IPS-NIHi7 (cell line): ENCODE data around the gene TRIM37.

Source experiments
- DNase-seq: peaks from one replicate; pipeline ENCODE4 v3.0.0; 2012; ENCODE audit warnings: mixed read lengths; ENCODE audit errors: extremely low spot score

The TRIM37 gene

DNA sequence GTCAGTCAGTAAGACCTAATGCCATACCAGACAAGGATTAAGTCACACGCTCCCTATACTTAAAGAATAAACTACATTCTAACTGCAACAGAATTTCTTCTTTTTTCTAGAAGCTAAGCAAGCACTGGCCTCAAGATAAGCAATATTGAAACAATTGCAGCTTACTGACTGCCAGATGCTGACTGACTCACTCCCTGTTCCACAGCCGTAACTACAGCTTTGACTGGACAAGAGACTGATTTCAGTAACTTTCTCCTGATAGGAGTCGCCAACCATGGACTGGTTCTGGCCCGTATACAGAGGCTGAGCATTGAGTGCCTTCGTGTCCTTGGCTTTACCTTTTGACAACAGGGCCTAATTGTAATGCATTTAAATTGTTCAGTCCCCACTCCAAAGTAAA, 67.9 kb downstream of the TRIM37 start:
- DNase-seq: no peak

DNA sequence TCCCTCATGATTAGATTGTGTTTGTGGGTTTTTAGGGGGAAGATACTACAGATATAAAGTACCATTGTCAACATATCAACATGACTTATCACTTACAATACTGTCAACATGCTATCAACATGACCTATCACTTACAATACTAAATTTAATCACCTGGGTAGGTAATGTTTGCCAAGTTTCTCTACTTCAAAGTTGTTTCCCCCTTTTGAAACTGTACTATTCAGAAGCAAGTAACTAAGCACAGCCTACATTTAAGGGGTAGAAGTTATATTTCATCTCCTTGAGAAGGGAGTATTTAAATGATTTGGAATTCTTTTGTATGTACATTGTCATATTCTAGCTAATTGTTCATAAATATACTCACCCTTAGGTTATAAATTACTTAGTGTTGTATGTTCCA, 68.7 kb downstream of the TRIM37 start:
- no peak for DNase-seq

DNA sequence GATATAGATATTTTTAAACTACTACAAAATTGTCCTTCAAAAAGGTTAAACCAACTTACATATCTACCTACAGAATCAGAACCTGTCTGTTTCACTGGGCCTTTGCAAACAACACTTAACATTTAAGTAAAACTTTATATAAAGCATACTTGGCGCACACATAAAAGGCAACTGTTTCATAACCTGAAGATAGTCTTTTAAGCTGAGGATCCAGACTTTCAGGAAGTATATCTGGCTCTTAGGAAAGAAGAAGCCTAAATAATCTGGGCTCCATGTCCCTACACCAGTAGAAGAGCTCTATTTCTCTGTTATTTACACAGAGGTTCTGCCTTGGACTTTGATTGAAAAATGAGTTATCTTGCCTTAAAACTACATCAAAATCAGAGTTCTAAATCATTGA, 75.9 kb downstream of the TRIM37 start:
- DNase-seq: no peak

DNA sequence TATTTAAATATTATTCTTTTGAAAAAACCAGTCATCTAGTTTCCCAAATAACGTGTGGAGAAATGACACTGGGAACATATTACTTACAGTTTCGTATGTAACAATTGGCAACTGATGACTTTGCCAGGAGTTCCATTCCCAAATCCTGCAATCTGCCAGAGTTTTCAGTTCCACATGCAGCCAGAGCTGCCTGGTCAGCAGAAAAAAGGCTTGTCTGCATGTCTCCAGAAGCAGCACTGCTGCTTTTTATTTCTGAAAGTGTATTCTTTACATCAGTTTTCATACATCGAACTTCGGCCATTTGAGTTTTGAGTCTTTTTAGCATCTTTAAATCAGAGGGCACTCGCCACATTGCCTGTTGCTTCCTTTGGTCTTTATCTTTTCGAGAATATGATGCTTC, 78.4 kb downstream of the TRIM37 start:
- no peak for DNase-seq

DNA sequence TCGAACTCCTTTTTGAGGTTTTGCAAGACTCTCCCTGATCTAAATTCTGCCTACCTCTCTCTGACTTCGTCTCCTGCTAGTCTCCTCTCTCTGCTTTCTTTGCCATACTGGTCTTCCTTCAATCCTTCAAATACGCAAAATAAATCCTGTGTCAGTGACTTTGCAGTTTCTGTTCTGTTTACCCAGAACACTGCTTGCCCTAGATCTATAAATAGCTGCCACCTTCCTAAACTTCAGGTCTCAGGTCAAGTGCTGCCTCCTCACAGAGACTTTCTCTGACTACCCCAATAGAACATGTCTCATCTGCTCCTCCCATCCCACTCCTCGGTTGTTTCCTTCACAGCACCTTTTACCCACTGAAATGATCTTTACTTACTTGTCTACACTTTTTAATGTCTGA, 78.9 kb downstream of the TRIM37 start:
- no peak for DNase-seq

DNA sequence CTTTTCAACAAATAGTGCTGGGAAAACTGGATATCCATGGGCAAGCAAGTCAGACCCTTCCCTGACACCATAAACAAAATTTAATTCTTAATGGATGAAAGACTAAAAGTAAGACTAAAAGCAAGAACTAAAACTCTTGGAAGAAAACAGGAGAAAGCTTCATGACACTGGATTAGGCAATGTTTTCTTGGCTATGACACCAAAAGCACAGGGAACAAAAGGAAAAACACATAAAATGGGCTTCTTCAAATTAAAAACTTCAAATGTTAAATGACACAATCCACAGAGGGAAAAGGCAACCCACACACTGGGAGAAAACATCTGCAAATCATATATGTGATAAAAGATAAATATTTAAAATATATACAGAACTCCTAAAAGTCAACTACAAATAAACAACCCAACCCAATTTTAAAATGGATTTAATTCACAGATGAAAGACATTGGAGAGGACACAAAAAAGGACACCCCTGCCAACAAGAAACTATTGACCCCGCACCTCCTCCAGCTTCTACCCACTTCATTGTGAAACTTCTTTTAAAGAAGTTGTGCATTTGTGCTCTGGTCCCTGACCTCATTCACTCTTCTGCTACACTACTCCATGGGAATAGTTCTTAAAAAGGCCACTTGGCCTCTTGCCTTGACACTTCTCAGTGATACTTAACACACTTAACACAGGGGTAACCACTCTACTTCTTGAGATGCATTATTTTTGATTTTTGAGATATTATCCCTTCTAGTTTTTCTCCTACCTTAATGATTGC, 80.3 kb downstream of the TRIM37 start:
- DNase-seq: no peak

DNA sequence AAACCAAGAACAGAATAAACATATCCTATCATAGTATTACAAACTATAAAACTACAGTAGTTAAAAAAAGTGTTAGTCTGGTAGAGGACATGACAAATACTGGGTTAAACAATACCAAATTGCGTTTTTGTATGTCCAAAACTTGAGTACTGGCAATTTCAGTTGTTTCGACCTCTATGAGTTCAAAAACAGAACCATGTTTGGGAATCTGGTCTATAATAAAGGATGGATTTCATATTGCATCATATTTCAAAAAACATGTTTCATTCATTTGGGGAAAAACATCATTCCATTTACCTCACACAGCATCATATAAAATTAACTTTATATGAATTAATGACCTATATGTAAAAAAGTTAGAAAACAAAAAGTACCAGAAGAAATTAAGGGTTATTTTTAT, 81.8 kb downstream of the TRIM37 start:
- no peak for DNase-seq

DNA sequence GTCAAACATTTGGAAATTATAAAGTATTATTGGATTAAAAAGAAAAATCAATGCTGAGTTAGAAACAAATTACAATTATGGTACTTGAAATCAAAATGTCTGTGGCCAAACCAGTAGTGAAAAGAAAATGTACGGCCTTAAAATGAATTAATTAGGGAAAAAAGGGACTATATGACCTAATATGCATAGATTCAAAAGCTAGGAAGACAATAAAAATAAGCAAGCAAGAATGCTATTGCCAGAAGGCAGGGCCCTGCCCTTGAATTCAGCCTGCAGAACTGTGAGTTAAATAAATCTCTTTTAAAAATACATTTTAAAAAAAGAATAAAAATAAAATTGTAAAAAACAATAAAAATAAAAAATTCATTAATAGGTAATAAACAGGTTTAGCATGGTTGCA, 88.7 kb downstream of the TRIM37 start:
- no peak for DNase-seq

DNA sequence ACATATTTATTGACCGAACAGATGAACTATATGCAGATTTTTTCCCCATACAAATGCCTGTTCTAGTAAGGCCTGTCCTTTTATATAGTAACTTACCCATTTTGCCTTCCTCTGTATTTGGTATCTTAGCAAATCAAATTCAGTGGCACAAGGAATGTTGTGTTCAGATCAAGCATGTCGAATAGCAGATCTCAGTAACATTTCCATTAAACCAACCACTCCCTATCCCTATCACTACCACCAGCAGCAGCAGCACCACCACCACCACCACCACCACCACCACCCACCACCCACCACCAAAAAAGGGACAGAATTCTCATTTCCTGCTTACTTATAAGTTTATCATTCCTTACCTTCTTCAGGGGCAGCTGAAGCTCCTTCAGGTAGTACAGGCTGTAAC, 94.7 kb downstream of the TRIM37 start:
- no peak for DNase-seq

DNA sequence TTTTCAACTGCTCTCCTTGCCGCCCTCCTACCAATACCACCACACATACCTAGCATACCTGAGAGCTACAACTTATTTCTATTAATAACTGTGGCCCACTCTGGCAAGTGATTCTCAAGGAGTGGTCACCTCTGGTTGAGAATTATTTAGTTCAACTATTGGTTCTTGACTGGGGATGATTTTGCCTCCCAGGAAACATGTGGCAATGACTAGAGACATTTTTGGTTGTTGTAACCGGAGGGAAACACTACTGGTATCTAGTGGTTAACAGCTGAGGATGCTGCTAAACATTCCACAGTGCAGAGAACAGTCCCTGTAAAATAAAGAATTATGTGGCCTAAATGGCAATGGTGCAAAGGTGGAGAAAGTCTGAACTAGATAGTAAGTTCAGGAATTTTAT, 96.7 kb downstream of the TRIM37 start:
- no peak for DNase-seq

DNA sequence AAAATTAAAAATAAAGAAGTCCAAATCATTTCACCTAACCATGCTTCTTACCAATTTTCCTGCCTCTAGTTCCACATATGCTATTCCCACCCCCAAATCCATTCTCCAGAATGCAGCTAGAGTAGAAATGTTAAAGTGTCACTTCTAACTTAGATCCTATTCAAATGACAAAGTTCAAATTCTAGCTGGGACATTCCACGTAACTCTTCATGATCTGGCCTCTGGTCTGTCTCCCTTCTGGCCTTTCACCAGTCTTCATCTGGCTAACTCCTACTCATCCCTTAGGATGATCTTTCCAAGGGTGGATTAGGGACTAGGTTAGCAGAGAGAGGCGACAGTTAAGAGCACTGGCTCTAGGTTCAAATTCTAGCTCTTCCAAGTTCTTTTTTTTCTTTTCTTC, 97.9 kb downstream of the TRIM37 start:
- DNase-seq: no peak

DNA sequence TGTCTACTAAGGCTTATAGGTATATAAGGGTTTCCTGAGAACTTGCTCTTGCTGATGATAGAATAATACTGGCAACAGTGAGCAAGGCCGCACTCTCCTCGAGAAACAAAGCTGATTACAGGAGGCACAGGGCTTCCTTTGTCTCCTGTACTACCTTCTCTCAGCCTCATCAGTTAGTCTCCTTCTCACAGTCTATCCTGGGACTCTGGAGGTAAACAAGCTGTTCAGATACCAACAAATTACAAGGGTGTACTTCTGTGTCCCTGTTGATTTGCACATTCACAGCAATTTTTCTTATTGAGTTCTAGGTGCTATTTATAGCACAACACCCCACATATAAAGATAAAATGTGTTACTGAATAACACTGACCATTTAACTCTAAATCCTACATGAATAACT, 98.7 kb downstream of the TRIM37 start:
- DNase-seq: no peak

DNA sequence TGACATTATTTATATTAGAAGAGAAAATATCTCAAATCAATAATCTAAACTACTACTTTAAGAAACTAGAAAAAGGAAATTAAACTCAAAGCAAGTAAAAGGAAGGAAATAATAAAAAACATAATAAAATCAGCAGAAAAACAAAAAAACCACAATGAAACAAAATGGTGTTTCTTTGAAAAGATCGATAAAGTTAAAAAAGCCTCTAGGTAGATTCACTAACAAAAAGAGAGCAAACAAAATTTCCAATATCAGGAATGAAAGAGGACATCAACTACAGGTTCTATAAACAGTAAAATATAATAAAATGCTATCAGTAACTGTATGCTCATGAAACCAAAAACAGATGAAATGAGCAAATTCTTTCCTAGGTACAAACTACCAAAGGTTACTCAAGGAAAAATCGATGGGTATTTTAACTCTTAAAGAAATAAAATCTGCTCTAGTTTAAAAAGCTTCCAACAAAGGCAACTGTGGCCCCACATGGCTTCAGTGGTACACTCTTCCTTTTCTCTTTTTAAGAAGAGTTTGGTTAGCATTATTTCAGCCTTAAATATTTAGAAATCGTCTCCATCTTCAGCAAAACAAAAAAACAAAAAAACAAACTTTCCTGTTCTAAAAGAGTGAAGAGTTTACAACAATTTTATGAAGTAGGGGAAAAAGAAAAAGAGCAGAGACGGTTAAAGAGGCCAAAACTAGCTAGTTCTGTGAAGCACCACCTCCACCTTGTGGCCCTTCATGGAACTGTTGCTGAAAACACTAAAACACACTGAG, 102.2 kb downstream of the TRIM37 start:
- DNase-seq: peak; percentile 54

DNA sequence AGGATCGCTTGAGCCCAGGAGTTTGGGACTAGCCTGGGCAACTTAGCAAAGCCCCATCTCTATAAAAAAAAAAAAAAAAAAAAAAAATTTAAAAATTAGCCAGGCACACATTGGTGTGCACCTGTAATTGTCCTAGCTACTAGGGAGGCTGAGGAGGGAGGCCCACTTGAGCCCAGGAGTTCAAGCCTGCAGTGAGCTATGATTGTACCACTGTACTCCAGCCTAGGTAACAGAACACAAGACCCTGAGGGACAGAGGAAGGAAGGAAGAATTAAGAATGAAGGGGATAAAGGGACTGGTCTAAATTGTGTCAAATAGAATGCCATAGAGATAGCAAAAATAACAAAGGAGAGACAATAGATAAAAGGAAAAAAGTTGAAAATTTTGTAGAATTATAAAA, 102.8 kb downstream of the TRIM37 start:
- DNase-seq: no peak

DNA sequence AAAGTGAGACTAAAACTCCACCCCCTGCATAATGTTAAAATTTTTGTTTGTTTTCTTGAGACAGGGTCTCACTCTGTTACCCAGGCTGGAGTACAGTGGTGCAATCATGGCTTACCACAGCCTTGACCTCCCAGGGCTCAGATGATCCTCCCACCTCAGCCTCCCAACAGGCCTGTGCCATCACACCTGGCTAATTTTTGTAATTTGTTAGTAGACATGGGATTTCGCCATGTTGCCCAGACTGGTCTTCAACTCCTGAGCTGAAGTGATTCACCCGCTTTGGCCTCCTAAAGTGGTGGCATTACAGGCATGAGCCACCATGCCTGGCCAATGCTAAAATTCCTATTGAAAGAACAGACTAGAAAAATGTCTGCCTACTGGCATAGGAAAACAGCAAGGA, 103.8 kb downstream of the TRIM37 start:
- no peak for DNase-seq

DNA sequence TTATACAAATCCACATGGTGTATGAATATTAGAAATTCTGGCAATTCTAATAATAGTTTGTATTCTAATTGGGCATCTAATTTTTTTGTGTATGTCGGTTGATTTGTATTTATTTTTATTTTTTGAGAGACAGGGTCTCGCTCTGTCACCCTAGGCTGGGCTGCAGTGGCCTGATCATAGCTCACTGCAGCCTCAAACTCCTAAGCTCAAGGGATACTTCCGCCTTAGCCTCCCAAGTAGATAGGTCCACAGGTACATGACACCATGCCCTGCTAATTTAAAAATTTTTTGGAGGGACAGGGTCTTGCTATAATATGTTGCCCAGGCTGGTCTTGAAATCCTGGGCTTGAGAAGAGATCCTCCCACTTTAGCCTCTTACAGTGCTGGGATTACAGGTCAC, 104.6 kb downstream of the TRIM37 start:
- DNase-seq: no peak

DNA sequence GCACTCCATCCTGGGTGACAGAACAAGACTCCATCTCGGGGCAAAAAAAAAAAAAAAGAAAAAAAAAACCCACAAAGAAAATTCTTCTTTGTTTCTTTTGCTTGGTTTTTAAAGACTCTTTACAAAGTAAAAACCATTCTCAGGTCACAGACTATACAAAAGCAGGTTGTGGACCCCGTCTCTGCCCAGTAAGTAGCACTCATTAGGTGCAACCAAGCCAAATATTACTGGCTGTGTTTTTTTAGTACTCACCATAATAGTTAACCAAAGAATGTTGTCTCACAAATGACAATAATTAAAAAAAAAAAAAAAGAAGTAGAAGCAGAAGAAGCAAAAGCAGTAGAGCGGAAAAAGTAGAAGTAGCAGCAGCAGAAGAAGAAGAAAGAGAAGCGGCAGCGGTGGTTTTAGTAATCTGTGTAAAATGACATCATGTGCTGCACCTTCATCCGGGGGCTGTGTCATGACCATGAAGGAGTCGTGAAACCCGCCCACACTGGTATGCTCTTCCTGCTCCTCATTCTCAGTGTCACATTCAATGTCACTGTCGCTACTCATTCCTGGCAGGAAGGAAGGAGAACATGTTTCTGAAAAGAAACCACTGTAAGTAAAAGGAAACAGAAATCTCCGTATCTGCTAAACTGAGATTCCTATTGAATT, 105.4 kb downstream of the TRIM37 start:
- no peak for DNase-seq

DNA sequence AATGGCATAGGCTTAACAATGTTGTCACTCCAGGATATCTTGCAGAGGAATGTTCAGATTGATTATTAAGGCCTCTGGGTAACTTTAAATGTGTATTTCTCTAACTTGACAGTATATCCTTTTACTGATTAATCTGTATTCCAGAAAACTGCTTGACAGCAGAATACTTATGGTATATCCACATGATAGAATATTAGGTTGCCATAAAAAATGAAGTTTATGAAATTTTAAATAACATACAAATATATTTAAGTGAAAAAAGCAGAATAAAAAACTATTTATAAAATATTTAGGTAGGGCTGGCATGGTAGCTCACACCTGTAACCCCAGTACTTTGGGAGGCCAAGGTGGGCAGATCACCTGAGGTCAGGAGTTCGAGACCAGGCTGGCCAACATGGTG, 106.7 kb downstream of the TRIM37 start:
- DNase-seq: no peak

DNA sequence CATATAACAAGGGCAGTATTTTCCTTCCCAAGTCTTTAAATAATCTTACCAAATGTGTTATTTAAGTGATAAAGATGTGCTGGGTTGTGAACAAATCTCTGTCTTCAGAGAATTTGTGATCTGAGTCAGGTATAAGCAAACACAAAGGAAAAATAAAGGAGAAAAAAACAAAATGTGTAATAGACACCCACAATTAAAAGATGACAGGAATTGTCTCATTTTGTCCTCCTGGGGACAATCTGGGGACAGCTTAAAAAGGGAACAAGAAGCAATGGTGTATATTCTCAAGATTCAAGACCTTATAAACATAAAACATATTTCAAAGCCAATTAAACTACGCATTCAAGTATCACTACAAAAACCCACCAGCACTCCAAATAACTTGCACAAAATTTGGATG, 107.2 kb downstream of the TRIM37 start:
- no peak for DNase-seq

DNA sequence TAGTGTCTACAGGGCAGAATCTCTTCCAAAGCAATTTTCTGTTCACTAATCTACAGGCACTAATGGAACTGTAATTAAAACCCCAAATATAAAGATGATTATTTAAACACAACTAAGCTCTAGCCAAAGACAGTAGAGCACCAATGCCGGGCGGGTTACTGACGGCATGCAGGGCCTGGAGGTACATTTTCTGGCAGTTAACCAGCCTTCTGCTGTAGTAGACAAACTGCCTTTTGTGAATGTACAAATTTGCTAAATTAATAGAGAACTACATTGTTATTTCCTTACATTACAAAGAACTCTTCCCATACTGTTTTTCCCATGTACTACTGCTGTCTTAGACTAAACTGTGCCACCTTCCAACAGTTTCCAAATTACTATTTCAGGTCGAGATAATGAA, 107.8 kb downstream of the TRIM37 start:
- DNase-seq: no peak

DNA sequence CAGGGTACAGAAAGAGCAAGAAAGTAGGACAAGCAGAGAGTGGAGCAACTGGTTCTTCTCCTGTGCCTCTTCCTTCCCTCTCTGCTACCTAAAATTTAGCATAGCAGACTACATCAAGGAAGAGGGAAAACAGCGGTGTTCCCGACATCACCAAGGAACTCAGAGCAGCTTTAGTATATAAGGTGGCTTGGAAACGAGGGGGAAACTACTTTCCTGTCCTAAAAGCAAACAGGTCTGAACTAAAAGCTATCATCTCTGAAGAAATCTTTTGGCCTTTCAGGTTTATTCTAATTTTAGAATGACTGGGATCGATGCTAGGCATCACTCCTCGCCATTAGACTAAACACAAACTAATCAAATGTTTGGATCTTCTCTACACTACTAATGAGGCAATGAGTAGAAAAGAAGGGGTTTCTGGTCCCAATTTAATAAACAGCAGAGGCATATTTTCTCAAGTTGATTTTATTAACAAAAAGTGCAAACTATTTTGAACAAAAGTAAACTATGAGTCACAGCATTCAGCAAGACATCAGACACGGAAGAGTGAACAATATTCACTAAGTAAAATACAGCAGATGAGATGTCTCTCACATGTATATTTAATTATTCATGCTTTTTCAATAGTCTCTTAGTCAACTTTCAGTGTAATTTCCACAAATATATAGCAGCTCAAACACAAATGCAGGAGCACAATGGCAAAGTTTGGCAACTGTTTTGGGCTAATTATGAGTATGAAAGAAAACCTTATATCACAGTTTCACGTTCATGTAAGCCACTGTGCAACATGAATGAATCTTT, 108.7 kb downstream of the TRIM37 start:
- DNase-seq: no peak

DNA sequence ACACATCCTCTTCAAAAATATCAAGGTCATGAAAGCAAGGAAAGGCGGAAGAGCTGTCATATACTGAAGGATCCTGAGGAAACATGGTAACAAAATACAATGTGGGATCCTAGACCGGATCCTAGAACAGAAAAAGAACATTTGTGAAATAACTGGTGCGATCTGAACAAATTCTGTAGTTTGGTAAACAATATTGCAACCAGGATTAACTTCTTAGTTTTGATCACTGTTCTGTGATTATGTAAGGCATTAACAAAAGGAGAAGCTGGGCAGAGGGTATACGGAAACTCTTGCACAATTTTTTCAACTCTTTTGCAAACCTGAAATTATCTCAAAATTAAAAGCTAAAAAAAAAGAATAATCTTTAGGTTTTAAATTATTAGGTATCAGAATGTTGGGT, 109.7 kb downstream of the TRIM37 start:
- no peak for DNase-seq
